Measurements from ENCODE around the gene WDR18.

DNA sequence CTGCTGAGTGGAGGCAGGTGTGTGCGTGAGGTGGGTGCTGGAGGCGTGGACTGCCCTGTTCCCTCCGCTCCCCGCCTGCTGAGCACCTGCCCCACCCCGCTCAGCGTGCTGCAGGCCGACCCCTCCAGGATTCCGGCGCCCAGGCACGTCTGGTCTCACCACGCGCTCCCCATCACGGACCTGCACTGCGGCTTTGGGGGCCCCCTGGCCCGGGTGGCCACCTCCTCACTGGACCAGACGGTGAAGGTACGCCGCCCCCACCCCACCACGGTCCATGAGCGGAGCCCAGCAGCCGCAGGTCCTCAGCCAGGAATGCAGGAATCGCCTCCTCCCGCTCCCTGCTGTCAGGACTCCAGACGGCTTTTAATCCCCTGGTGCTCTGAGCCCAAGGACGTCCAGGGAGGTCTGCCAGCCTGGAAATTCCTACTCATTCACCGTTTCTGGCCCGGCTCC is 6.0 kb downstream of the WDR18 start:
- TF ChIP-seq CTCF (IDR thresholded peaks at IDR 0.05) (no peak), POLR2AphosphoS5 (IDR thresholded peaks at IDR 0.05) (no peak), EP300 (IDR thresholded peaks at IDR 0.05) (no peak)
